OCI-LY7 (cell line): ENCODE results near the gene OXCT1. TPM values are rescaled to one million over a fixed set of nuclear protein-coding genes. Genes with fewer than 3 reads are reported as not detected.

Source experiments
- BruUV-seq: library from RNA; stranded (reverse); fragments of 400-500 nt; replicated peaks from 2 replicates; lab custom pipeline; 2021; lab: Mats Ljungman, UMichigan
- CTCF ChIA-PET: fragments of 300-600 bp; sonication (Branson Sonifier 250); formaldehyde crosslinking; loops from one replicate; lab custom pipeline; 2022; ENCODE audit warnings: antibody characterized with exemption; ENCODE audit not compliant: unreplicated experiment; lab: Charles Lee
- POLR2A ChIA-PET: fragments of 300-600 bp; sonication (Branson Sonifier 250); formaldehyde crosslinking; loops from one replicate; lab custom pipeline; 2022; ENCODE audit warnings: antibody characterized with exemption; lab: Charles Lee
- DNase-seq: peaks from one replicate; pipeline ENCODE4 v3.0.0-alpha.2; 2015; ENCODE audit warnings: low spot score
- H2AFZ ChIP-seq: fragments of 200-600 bp; sonication (generic), shearing (Covaris generic); 2 replicates; pipeline ENCODE4 v1.6.1; 2014; ENCODE audit warnings: mild to moderate bottlenecking, antibody characterized with exemption, low read length, moderate library complexity
- H3K27ac ChIP-seq: fragments of 200-600 bp; sonication (generic); 2 replicates; pipeline ENCODE4 v1.5.1; 2014; ENCODE audit warnings: mixed run types, low read depth, mild to moderate bottlenecking, moderate library complexity, low read length, inconsistent platforms; ENCODE audit not compliant: poor library complexity, severe bottlenecking
- H3K36me3 ChIP-seq: fragments of 200-600 bp; sonication (generic); 2 replicates; pipeline ENCODE4 v1.6.1; 2014; ENCODE audit warnings: mild to moderate bottlenecking, antibody characterized with exemption, low read length, moderate library complexity, mixed read lengths; ENCODE audit not compliant: insufficient read depth
- H3K4me1 ChIP-seq: fragments of 200-600 bp; sonication (generic); 2 replicates; pipeline ENCODE4 v1.5.1; 2014; ENCODE audit warnings: mild to moderate bottlenecking, low read length; ENCODE audit not compliant: insufficient read depth, poor library complexity, severe bottlenecking
- H3K4me2 ChIP-seq: fragments of 200-600 bp; sonication (generic); 2 replicates; pipeline ENCODE4 v1.6.1; 2014; ENCODE audit warnings: mild to moderate bottlenecking, low read length
- H3K4me3 ChIP-seq: fragments of 200-600 bp; sonication (generic); 2 replicates; pipeline ENCODE4 v1.5.1; 2014; ENCODE audit warnings: mild to moderate bottlenecking, low read depth, low read length; ENCODE audit not compliant: poor library complexity, severe bottlenecking
- H3K79me2 ChIP-seq: fragments of 200-600 bp; sonication (generic); 2 replicates; pipeline ENCODE4 v1.6.1; 2016; ENCODE audit warnings: low read depth, mild to moderate bottlenecking, low read length, moderate library complexity, mixed read lengths; ENCODE audit not compliant: insufficient read depth
- H3K9me2 ChIP-seq: fragments of 200-600 bp; sonication (generic); 2 replicates; pipeline ENCODE4 v1.6.1; 2016; ENCODE audit warnings: mild to moderate bottlenecking, low read length, mixed read lengths; ENCODE audit not compliant: insufficient read depth
- H3K9me3 ChIP-seq: fragments of 200-600 bp; sonication (generic); 2 replicates; pipeline ENCODE4 v1.6.1; 2014; ENCODE audit warnings: mild to moderate bottlenecking, mixed run types, low read length, mixed read lengths
- H4K20me1 ChIP-seq: fragments of 200-600 bp; sonication (generic); 2 replicates; pipeline ENCODE4 v1.6.1; 2014; ENCODE audit warnings: mild to moderate bottlenecking, antibody characterized with exemption, low read length, moderate library complexity, mixed read lengths; ENCODE audit not compliant: insufficient read depth
- CTCF ChIP-seq: fragments of 200-600 bp; sonication (generic); conservative IDR thresholded peaks from 2 replicates; pipeline ENCODE4 v1.5.1; 2014; ENCODE audit warnings: mild to moderate bottlenecking, antibody characterized with exemption, low read length, moderate library complexity, mixed read lengths
- EZH2phosphoT487 ChIP-seq: fragments of 200-600 bp; sonication (generic); IDR thresholded peaks from 2 replicates; pipeline ENCODE4 v1.6.1; 2018; ENCODE audit warnings: low read depth, borderline replicate concordance, mild to moderate bottlenecking, mixed run types, antibody characterized with exemption, low read length, moderate library complexity, mixed read lengths
- intact Hi-C: fragments of 100-400 bp; cut with micrococcal nuclease; formaldehyde crosslinking; loops from one replicate; pipeline ENCODE4 v1.10.0; 2022; ENCODE audit not compliant: unreplicated experiment
- total RNA-seq, 2 experiments: library from RNA; depleted of rRNA in 1 of 2; stranded (reverse); fragments of >200 nt in 1 of 2; shearing (Covaris generic) in 1 of 2; gene quantifications; 2 replicates each; pipeline ENCODE4 v1.2.3, GENCODE V29; 2014 to 2022

The OXCT1 gene
- total RNA-seq, 2 experiments from 2014 or later, result 27.0 to 43.4 TPM

GRCh38 chr5:41821051-41821450 is 49.2 kb downstream of the OXCT1 start:
- H3K4me2 ChIP-seq, result no peak overlapping the region

GRCh38 chr5:41820150-41820549 is 50.1 kb downstream of the OXCT1 start:
- Histone ChIP-seq H3K4me2 (no peak overlapping the region), H3K27ac (no peak overlapping the region), H4K20me1 (no peaks in the 10 kb centered on the region), H3K36me3 (no peaks in the 10 kb centered on the region), H3K79me2 (no peaks in the 10 kb centered on the region), H3K4me3 (no peak overlapping the region), H3K9me3 (no peaks in the 10 kb centered on the region), H3K9me2 (no peaks in the 10 kb centered on the region), H3K4me1 (no peaks in the 10 kb centered on the region), H2AFZ (no peak overlapping the region)
- ChIA-PET POLR2A (no interaction called here), CTCF (no interaction called here)
- BruUV-seq, result no TSS peak
- TF ChIP-seq CTCF (no peak), EZH2phosphoT487 (no peak)
- no peak for DNase-seq
- intact Hi-C loops, result no loop called here

More at GRCh38 chr5:41821051-41821450, 49.2 kb downstream of the OXCT1 start:
- Histone ChIP-seq H3K79me2 (no peaks in the 10 kb centered on the region), H4K20me1 (no peaks in the 10 kb centered on the region), H3K36me3 (no peaks in the 10 kb centered on the region), H3K27ac (no peak overlapping the region), H3K9me3 (no peaks in the 10 kb centered on the region), H3K4me1 (no peaks in the 10 kb centered on the region), H3K9me2 (no peaks in the 10 kb centered on the region), H3K4me3 (no peak overlapping the region), H2AFZ (no peak overlapping the region)
- DNase-seq, result no peak
- no TSS peak for BruUV-seq
- ChIA-PET CTCF (no interaction called here), POLR2A (no interaction called here)
- no peak for TF ChIP-seq EZH2phosphoT487
- no peak for TF ChIP-seq CTCF
- intact Hi-C loops, result no loop called here

GRCh38 chr5:41817625-41818301 is 52.5 kb downstream of the OXCT1 start:
- intact Hi-C loops, result no loop called here
- CTCF ChIA-PET, result no interaction called here
- no peaks in the 10 kb centered on the region for H3K9me2 ChIP-seq
- no peaks in the 10 kb centered on the region for H3K9me3 ChIP-seq
- no peak overlapping the region for H3K4me3 ChIP-seq
- POLR2A ChIA-PET, result no interaction called here
- H3K79me2 ChIP-seq, result no peaks in the 10 kb centered on the region
- no peak for DNase-seq
- TF ChIP-seq EZH2phosphoT487 (no peak), CTCF (no peak)
- no peak overlapping the region for H3K4me2 ChIP-seq
- H3K27ac ChIP-seq, result no peak overlapping the region
- BruUV-seq, result no TSS peak
- no peaks in the 10 kb centered on the region for H3K4me1 ChIP-seq
- no peaks in the 10 kb centered on the region for H4K20me1 ChIP-seq
- H3K36me3 ChIP-seq, result no peaks in the 10 kb centered on the region
- H2AFZ ChIP-seq, result no peak overlapping the region
